CD4-positive, alpha-beta T cell treated with Interleukin-12 subunit alpha and Interleukin-12 subunit beta, for 1 hour (primary cell): ENCODE results near the gene RBP3.

Experiments used
- DNase-seq: peaks from one replicate; pipeline ENCODE4 v3.0.0-alpha.2; 2020

RBP3 gene

DNA sequence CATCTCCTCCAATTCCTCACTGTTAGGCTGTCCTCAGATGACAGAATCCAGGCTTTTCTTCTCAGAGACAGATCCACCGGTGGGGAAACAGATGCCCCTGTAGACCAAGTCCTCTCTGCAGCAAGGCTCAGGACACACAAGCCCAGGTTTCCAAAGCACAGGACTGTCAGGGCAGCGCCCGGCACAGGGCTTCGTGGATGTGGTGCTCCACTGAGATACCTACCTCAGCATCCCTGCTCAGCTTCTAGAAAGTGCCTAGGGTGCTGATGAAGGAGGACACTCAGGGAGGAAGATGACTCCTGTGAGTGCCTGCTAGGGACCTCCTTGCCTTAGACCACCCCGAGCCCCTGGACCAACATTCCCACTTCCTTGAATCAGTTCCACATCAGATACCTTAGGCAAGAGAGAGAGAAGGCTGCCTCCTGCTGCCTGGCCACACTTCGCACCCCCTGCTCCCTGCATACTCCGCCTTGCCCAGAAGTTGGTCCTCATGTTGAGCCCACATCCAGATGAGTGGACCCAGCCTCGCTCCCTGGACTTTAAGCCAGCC is 8.9 kb upstream of the RBP3 start:
- DNase-seq, result no peak

DNA sequence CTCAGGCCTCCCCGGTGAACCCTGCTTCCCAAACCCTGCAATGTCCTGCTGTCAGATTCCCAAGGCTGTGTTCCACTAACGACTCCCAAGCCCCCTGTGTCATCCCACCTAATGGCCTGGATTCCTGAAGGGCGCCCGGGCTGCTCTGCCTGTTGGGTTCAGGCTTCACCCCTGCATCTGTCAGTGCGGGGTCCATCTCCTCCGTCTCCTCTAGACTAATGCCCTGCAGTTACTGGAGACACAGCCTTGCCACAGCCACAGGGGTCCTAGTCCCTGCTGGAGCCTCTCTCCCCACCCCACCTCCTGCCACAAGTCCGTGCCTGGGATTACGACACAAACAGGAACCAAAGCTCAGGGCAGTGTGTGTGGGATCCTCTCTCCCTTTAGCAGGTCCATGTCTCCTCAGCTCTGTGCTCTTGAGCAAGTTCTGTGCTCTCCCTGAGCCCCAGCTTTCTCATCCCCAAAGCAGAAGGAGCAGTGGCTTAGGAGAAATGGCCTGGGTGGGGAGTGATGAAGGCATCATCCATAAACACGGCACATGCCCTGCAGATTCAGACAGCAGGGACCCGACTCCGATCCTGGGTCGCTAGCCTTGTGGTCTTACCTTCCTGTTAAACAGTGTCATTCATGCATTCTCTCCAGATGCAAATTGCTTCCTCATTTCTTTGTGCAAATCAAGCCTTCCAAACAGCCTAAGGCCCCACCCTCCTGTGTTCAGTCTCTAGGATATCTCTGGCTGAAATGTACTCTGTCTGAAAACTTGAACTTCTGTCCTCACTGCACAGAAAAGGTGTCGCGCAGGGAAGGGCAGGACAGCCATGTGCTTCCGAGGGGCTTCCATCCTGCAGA is 8.2 kb upstream of the RBP3 start:
- no peak for DNase-seq

DNA sequence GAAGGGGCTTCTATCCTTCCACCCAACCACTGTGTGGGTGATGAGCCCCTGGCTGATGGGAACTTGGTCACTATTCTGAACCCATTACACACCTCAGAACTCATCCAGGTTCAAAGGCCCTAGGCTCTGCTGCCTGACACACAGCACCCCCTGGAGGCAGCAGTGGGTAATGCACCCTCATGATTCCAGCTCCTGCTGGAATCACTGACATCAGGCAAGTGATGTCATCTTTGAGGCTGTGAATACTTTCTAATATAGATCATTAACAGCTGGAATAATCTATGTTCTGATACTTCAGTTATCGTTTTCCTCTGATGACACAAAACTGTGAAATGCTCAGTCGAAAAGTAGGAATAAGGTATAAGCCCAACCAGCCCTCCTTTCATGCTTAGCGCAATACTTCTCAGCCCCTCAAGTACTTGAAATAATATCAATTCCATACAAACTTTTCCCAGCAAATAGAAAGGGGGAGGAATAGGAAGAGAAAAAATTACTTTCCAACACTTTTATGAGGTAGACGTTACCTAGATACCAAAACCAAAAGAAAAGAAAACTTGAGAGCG is 7.5 kb upstream of the RBP3 start:
- DNase-seq, result peak; percentile 61

DNA sequence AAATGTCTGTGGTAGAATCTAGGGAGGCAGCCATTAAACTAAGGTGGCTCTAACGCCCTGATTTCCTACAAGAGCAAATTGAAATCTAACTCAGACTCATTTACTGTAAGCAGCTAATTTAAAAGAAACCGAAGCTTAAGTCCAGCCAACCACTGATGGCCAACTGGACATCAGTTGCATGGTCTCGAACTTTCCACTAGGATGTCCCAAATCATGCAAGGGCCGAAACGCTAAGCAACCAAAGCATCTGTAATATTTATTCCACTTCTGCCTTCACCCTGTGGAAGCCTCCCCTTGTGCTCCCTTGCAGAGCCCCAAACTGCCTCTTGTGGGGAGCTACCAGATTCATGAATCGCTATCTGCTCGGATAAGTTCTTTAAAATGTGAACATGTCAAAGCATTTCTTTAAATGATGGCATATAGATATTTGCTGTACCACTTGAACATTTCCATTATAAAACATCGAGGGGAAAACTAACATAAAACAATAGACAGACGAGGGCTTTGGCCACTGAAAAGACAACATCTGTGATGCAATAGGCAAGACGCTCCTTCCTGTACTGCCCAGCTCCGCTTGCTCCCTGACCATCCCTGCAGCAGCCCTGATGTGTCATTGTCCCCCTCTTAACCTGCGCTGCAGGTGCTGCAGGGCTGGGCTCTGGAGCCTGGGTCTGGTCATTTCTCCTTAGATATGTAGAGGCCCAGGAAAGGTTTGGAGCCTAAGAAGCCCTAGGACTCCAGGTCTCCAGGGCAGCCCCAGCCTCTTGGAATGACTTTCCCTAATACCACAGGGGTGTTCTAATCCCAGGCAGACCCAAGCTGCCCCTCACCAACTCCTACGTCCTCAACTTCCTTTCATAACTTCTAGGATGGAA is 2.9 kb upstream of the RBP3 start:
- DNase-seq, result no peak

DNA sequence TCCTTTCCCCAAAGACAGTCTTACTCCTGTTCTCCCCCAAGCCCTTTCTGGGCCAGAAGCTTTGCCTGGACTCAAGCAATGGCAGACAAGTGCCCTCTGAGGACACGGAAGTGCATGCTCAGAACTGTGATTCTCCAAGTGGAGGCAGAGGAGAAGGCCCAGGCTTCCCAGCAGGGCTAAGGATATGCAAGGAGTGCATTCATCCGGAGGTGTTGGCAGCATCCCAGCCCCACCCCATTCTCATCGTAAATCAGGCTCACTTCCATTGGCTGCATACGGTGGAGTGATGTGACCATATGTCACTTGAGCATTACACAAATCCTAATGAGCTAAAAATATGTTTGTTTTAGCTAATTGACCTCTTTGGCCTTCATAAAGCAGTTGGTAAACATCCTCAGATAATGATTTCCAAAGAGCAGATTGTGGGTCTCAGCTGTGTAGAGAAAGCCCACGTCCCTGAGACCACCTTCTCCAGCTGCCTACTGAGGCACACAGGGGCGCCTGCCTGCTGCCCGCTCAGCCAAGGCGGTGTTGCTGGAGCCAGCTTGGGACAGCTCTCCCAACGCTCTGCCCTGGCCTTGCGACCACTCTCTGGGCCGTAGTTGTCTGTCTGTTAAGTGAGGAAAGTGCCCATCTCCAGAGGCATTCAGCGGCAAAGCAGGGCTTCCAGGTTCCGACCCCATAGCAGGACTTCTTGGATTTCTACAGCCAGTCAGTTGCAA is 1.4 kb upstream of the RBP3 start:
- no peak for DNase-seq

DNA sequence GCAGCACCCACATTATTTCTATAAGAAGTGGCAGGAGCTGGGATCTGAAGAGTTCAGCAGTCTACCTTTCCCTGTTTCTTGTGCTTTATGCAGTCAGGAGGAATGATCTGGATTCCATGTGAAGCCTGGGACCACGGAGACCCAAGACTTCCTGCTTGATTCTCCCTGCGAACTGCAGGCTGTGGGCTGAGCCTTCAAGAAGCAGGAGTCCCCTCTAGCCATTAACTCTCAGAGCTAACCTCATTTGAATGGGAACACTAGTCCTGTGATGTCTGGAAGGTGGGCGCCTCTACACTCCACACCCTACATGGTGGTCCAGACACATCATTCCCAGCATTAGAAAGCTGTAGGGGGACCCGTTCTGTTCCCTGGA is 874 bp upstream of the RBP3 start:
- DNase-seq, result no peak

DNA sequence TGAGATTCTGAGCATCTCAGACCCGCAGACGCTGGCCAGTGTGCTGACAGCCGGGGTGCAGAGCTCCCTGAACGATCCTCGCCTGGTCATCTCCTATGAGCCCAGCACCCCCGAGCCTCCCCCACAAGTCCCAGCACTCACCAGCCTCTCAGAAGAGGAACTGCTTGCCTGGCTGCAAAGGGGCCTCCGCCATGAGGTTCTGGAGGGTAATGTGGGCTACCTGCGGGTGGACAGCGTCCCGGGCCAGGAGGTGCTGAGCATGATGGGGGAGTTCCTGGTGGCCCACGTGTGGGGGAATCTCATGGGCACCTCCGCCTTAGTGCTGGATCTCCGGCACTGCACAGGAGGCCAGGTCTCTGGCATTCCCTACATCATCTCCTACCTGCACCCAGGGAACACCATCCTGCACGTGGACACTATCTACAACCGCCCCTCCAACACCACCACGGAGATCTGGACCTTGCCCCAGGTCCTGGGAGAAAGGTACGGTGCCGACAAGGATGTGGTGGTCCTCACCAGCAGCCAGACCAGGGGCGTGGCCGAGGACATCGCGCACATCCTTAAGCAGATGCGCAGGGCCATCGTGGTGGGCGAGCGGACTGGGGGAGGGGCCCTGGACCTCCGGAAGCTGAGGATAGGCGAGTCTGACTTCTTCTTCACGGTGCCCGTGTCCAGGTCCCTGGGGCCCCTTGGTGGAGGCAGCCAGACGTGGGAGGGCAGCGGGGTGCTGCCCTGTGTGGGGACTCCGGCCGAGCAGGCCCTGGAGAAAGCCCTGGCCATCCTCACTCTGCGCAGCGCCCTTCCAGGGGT is 703 bp downstream of the RBP3 start:
- no peak for DNase-seq

DNA sequence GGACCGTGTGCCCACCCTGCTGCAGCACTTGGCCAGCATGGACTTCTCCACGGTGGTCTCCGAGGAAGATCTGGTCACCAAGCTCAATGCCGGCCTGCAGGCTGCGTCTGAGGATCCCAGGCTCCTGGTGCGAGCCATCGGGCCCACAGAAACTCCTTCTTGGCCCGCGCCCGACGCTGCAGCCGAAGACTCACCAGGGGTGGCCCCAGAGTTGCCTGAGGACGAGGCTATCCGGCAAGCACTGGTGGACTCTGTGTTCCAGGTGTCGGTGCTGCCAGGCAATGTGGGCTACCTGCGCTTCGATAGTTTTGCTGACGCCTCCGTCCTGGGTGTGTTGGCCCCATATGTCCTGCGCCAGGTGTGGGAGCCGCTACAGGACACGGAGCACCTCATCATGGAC is 1.4 kb downstream of the RBP3 start:
- DNase-seq, result no peak

DNA sequence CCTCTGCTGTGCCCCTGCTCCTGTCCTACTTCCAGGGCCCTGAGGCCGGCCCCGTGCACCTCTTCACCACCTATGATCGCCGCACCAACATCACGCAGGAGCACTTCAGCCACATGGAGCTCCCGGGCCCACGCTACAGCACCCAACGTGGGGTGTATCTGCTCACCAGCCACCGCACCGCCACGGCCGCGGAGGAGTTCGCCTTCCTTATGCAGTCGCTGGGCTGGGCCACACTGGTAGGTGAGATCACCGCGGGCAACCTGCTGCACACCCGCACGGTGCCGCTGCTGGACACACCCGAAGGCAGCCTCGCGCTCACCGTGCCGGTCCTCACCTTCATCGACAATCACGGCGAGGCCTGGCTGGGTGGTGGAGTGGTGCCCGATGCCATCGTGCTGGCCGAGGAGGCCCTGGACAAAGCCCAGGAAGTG is 1.8 kb downstream of the RBP3 start:
- no peak for DNase-seq

DNA sequence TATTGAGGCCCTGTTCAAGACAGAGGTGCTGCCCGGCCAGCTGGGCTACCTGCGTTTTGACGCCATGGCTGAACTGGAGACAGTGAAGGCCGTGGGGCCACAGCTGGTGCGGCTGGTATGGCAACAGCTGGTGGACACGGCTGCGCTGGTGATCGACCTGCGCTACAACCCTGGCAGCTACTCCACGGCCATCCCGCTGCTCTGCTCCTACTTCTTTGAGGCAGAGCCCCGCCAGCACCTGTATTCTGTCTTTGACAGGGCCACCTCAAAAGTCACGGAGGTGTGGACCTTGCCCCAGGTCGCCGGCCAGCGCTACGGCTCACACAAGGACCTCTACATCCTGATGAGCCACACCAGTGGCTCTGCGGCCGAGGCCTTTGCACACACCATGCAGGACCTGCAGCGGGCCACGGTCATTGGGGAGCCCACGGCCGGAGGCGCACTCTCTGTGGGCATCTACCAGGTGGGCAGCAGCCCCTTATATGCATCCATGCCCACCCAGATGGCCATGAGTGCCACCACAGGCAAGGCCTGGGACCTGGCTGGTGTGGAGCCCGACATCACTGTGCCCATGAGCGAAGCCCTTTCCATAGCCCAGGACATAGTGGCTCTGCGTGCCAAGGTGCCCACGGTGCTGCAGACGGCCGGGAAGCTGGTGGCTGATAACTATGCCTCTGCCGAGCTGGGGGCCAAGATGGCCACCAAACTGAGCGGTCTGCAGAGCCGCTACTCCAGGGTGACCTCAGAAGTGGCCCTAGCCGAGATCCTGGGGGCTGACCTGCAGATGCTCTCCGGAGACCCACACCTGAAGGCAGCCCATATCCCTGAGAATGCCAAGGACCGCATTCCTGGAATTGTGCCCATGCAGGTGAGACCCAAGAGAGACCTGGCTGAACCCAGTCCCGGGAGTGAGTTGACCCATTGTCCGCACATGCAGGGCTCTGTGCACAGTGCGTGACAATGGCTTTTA is 2.8 kb downstream of the RBP3 start:
- DNase-seq, result no peak

DNA sequence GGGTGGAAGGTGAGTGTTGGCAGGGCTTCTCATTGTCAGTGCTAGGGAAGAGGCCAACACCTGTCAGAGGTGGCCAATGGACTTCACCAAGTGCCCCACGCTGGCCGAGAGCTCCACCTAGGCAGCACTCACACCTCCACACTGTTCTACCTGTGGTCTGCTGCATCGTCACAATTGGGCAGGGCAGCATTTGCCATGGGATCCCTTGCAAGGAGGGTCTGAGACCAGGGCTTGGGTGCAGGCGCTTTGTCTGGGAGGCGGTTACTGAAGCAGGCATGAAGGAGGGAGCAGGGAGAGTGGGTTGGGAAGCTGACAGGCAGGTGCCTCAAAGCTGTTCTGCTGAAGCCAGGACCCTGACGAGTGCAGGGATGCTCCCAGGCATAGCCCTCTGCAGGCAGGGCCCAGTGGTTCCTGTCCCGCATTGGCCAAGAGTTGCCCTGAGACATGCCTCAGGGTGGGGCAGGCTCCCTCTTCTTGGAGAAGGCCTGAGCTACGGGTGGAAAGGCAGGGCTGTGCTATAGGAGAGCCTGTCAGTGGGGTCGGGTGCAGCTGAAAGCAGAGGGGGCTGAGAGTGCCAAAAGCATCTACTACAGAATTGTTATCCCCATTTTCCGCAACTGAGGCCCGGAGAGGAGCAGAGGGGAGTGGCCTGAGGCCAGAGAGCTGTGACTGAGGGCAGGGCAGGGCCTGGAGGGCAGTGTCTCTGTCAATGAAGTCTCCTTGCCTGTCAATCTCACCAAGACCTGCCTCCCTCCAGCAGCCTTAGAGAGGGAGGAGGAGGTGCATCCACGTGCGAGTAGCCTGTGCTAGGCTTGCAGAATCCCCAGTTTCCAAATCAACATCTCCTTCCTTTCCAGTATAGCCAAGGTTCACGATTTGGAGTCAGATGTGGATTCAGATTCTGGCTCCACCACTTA is 4.0 kb downstream of the RBP3 start:
- DNase-seq, result no peak

DNA sequence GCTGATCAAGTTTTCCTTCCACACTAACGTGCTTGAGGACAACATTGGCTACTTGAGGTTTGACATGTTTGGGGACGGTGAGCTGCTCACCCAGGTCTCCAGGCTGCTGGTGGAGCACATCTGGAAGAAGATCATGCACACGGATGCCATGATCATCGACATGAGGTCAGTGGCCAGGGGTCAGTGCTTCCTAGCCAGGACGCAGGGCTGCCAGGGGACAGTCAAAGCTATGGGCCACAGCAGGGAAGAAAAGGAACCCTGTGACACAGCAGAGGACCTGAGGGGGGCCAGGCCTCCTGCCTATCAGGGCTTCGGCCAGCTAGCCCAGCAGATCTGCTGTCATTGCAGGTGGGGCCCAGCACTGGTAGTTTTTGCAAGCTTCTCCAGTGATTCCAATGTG is 5.2 kb downstream of the RBP3 start:
- DNase-seq, result no peak

DNA sequence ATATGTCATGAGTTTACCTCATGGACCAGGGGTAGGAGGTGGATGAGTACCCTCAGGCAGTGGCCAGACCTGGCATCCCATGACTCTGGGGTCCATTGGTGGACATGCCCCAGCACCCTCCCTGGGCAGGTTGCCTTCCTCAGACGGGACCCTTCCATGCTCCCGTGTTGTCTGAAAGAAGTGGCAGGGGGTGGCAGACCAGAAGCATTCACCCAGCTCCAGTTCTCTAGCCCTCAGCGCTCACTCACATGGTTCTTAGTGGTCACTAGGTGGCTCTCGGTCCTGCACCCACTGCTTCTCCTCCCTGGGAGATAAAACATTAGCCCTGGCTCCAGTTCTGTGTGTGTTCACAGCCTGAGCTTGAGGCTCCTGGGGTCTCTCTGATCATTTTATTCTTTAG is 6.0 kb downstream of the RBP3 start:
- DNase-seq, result no peak

DNA sequence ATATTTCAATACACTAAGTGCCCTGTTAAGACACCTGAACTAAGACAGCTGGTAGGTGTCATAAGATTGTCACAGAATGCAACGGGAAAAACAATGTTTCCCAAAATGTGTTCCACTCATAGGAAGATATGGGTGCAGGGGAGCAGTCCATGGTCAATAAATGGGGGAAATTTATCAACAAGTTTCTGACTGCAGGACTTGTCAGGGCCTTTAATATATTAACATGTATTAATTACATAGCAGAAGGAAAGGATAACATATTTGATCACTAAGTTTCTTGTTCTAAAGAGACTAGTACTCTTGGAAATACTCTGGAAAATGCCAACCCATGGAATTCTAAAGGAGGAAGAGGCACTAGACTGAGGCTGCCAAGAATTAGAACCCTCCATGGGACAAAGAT is 6.7 kb downstream of the RBP3 start:
- no peak for DNase-seq

DNA sequence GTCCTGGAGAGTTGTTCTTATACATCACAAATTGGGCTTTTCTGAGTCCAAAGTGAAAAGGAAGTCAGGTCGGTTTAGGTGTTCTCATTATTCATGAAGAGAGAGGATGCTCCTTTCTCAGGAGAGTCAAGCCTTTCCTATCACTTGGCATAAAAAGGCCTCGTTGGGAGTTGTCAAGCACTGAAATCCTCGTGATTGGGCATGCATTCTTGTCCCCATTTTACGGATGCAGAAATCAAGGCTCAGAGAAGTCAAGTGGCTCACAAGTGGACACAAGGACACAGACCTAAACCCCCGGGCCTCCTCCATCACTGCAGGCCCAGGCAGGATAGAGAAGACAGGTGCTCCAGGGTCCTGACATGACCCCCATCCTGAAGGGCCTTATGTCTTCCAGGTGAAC is 8.5 kb downstream of the RBP3 start:
- DNase-seq, result no peak

DNA sequence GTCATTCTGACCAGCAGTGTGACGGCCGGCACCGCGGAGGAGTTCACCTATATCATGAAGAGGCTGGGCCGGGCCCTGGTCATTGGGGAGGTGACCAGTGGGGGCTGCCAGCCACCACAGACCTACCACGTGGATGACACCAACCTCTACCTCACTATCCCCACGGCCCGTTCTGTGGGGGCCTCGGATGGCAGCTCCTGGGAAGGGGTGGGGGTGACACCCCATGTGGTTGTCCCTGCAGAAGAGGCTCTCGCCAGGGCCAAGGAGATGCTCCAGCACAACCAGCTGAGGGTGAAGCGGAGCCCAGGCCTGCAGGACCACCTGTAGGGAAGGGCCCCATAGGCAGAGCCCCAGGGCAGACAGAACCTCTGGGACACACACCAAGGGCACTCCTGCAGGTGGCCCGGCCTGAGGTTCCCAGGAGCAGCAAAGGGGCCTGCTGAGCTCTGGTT is 9.0 kb downstream of the RBP3 start:
- DNase-seq, result no peak

DNA sequence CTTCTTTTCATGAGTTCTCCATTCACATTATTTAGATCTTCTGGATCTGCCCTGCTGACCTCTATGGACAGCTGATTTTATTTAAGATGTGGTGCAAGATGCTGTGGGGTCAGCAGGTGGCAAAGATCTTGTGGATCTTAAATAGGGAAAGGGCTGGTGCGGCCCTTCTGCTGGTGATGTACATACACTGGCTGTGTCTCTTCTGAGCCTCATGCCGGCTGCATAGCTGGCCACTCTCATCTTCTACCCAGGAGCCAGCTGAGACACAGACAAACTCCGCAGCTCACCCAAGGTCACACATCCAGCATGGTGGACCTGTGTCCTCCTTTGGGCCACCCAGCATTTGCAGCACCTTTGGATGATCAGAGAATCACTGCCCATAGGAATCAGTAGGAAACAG is 9.7 kb downstream of the RBP3 start:
- no peak for DNase-seq

DNA sequence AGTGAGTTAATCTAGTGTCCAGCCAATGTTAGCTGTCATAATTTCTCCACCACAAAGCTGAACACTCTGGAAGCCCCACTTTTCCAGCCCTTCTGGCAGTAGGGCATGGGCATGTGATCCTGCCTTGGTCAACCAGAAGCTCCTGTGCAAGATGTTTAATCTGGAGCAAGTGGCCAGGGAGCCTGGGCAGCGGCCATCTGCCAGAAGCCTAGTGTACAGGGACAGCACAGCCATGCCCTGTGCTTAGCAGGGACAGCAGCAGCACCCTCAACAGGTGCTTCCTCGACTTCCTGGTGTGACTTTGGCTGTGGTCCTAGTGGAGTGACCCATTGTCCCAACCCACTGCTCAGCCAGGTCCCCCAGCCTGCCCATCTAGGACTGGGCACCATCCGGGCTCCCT is 10.3 kb downstream of the RBP3 start:
- no peak for DNase-seq

DNA sequence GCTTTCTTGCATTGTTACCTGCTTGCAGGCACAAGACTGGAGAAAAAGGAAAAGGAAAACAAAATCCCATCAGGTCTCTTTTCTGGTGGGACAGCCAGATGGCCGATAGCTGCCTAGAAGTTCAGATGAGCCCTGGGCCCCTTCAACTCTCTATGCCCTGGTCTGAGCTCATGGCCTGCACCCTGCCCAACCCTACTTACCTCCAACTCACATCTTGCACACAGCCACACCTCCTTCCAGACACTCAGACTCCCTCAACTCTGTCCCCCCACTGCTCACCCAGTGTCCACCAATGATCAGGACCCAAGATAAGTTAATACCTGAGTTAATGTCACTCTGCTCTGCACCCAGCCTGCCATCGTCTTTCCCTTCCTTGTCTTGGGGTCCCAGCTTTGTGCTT is 10.9 kb downstream of the RBP3 start:
- DNase-seq, result no peak
